PC-9 (cell line): Measurements from ENCODE around the gene SCN8A. TPM values are rescaled to one million over a fixed set of nuclear protein-coding genes. Genes with fewer than 3 reads are reported as not detected.

Experiments
- BruUV-seq: library from RNA; stranded (reverse); fragments of 400-500 nt; replicated peaks from 2 replicates; lab custom pipeline; 2021; lab: Mats Ljungman, UMichigan
- CTCF ChIA-PET: fragments of 300-600 bp; sonication (Branson Sonifier 250); formaldehyde crosslinking; loops from one replicate; lab custom pipeline; 2022; ENCODE audit warnings: antibody characterized with exemption; lab: Charles Lee
- POLR2A ChIA-PET: fragments of 300-600 bp; sonication (Branson Sonifier 250); formaldehyde crosslinking; loops from one replicate; lab custom pipeline; 2022; ENCODE audit warnings: antibody characterized with exemption; ENCODE audit not compliant: unreplicated experiment; lab: Charles Lee
- DNase-seq, 2 experiments: peaks; one replicate each; pipeline versions ENCODE4 v3.0.0 to v3.0.0-alpha.2; 2015 to 2022; ENCODE audit warnings: mixed read lengths in 1 of 2
- H2AFZ ChIP-seq: fragments of 200-600 bp; sonication (generic); 2 replicates; pipeline ENCODE4 v1.8.1; 2017; ENCODE audit warnings: antibody characterized with exemption
- H3F3A ChIP-seq: fragments of 200-600 bp; sonication (generic); 2 replicates; pipeline ENCODE4 v1.8.1; 2017; ENCODE audit warnings: antibody characterized with exemption, mild to moderate bottlenecking, low read depth; ENCODE audit not compliant: insufficient read depth
- H3K27ac ChIP-seq: fragments of 200-600 bp; sonication (generic); 2 replicates; pipeline ENCODE4 v1.6.1; 2016; ENCODE audit warnings: mixed run types
- H3K27me3 ChIP-seq: fragments of 200-600 bp; sonication (generic); 2 replicates; pipeline ENCODE4 v1.6.1; 2016; ENCODE audit warnings: low read depth, mixed run types; ENCODE audit not compliant: insufficient read depth
- H3K36me3 ChIP-seq: fragments of 200-600 bp; sonication (generic); 2 replicates; pipeline ENCODE4 v1.6.1; 2016; ENCODE audit warnings: low read depth, mixed run types
- H3K4me1 ChIP-seq: fragments of 200-600 bp; sonication (generic); replicated peaks from 2 replicates; pipeline ENCODE4 v1.6.1; 2016; ENCODE audit warnings: mixed run types; ENCODE audit not compliant: insufficient read depth
- H3K4me2 ChIP-seq: fragments of 200-600 bp; sonication (generic); 2 replicates; pipeline ENCODE4 v1.6.1; 2017; ENCODE audit warnings: mixed run types
- H3K4me3 ChIP-seq: fragments of 200-600 bp; sonication (generic); 2 replicates; pipeline ENCODE4 v1.6.1; 2016; ENCODE audit warnings: mixed run types
- H3K79me2 ChIP-seq: fragments of 200-600 bp; sonication (generic); 2 replicates; pipeline ENCODE4 v1.6.1; 2017; ENCODE audit warnings: low read depth, mixed run types
- H3K9me2 ChIP-seq: fragments of 200-600 bp; sonication (generic); 2 replicates; pipeline ENCODE4 v1.8.1; 2017; ENCODE audit warnings: mild to moderate bottlenecking; ENCODE audit not compliant: insufficient read depth
- H3K9me3 ChIP-seq: fragments of 200-600 bp; sonication (generic); 2 replicates; pipeline ENCODE4 v1.8.1; 2016; ENCODE audit warnings: low read depth; ENCODE audit not compliant: insufficient read depth
- H4K20me1 ChIP-seq: fragments of 200-600 bp; sonication (generic); 2 replicates; pipeline ENCODE4 v1.8.1; 2017; ENCODE audit not compliant: insufficient read depth
- CTCF ChIP-seq: fragments of 200-600 bp; sonication (generic); conservative IDR thresholded peaks from 2 replicates; pipeline ENCODE4 v1.6.1; 2017; ENCODE audit warnings: mixed run types, antibody characterized with exemption, mild to moderate bottlenecking, moderate library complexity
- EZH2 ChIP-seq: fragments of 200-600 bp; sonication (generic); IDR thresholded peaks from 2 replicates; pipeline ENCODE4 v1.8.0; 2017; ENCODE audit warnings: antibody characterized with exemption, low read depth
- intact Hi-C: fragments of 100-400 bp; cut with micrococcal nuclease; formaldehyde crosslinking; loops from one replicate; pipeline ENCODE4 v1.10.0; 2022; ENCODE audit not compliant: unreplicated experiment
- total RNA-seq: library from RNA; stranded (reverse); gene quantifications from 2 replicates; pipeline ENCODE4 v1.2.3, GENCODE V29; 2021

Gene SCN8A
- total RNA-seq, 1 experiment from 2014 or later = 0.17 TPM

DNA sequence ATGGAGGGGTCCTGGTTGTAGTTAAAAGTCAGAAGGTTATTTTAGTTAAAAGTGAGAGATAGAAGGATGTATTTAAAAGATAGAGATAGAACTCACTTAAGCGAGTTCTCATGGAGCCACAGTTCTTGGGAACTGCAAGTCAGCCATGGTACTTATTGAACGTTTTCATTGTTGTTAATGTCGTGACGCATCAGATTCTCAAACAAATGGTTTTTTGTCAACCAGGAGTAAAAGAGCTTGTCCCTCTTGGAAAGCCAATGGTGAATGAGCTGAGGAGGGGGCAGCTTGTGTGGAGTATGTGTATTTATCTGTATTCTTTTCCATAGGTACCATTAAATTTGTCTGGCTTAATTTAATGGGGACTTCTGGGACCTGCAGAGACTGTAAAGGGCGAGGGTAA is 188.8 kb downstream of the SCN8A start:
- H3K4me3 ChIP-seq = no peak overlapping the region
- H4K20me1 ChIP-seq = no peaks in the 10 kb centered on the region
- POLR2A ChIA-PET = no interaction called here
- CTCF ChIA-PET = no interaction called here
- TF ChIP-seq EZH2 = no peak
- no peak for TF ChIP-seq CTCF
- no peaks in the 10 kb centered on the region for H3K9me3 ChIP-seq
- no peaks in the 10 kb centered on the region for H3K36me3 ChIP-seq
- H3K79me2 ChIP-seq = no peaks in the 10 kb centered on the region
- no TSS peak for BruUV-seq
- no peaks in the 10 kb centered on the region for H3F3A ChIP-seq
- DNase-seq = no peak
- no peak overlapping the region for H3K4me2 ChIP-seq
- no peak overlapping the region for H3K27ac ChIP-seq
- H3K9me2 ChIP-seq = no peaks in the 10 kb centered on the region
- no peak overlapping the region for H2AFZ ChIP-seq
- intact Hi-C loops = no loop called here
- peaks cover 42% of the 10 kb centered on the region for H3K27me3 ChIP-seq
- H3K4me1 ChIP-seq = no peaks in the 10 kb centered on the region

- peaks cover 78% of the 10 kb centered on the region for H3K27me3 ChIP-seq
- no peak overlapping the region for H3K4me2 ChIP-seq
- H3K9me2 ChIP-seq = no peaks in the 10 kb centered on the region
- H3K4me3 ChIP-seq = no peak overlapping the region
- no peak overlapping the region for H2AFZ ChIP-seq
- no peaks in the 10 kb centered on the region for H3K4me1 ChIP-seq
- DNase-seq = no peak
- H3K36me3 ChIP-seq = no peaks in the 10 kb centered on the region
- no peaks in the 10 kb centered on the region for H3K9me3 ChIP-seq
- no peak for TF ChIP-seq CTCF
- ChIA-PET POLR2A (no interaction called here), CTCF (no interaction called here)
- no peak overlapping the region for H3K27ac ChIP-seq
- H3K79me2 ChIP-seq = no peaks in the 10 kb centered on the region
- intact Hi-C loops = no loop called here
- no TSS peak for BruUV-seq
- H3F3A ChIP-seq = no peaks in the 10 kb centered on the region
- no peaks in the 10 kb centered on the region for H4K20me1 ChIP-seq
These were observed 193.7 kb downstream of the SCN8A start for GRCh38 chr12:51784688-51785087.

GRCh38 chr12:51785906-51786305 is 194.9 kb downstream of the SCN8A start:
- H3K9me2 ChIP-seq = no peaks in the 10 kb centered on the region
- DNase-seq = no peak
- H2AFZ ChIP-seq = no peak overlapping the region
- TF ChIP-seq EZH2 (no peak), CTCF (no peak)
- H3K27ac ChIP-seq = no peak overlapping the region
- intact Hi-C loops = no loop called here
- H3K9me3 ChIP-seq = no peaks in the 10 kb centered on the region
- H3K36me3 ChIP-seq = no peaks in the 10 kb centered on the region
- H3K4me1 ChIP-seq = no peaks in the 10 kb centered on the region
- ChIA-PET POLR2A (interaction anchor here (0.6 kb wide), 1 partner anchor 151 kb away, joined by 3 read pairs; no protein-coding TSS in a partner anchor), CTCF (no interaction called here)
- no peak overlapping the region for H3K4me3 ChIP-seq
- no peaks in the 10 kb centered on the region for H4K20me1 ChIP-seq
- peaks cover 90% of the 10 kb centered on the region for H3K27me3 ChIP-seq
- H3F3A ChIP-seq = no peaks in the 10 kb centered on the region
- no peak overlapping the region for H3K4me2 ChIP-seq
- no TSS peak for BruUV-seq
- no peaks in the 10 kb centered on the region for H3K79me2 ChIP-seq
